Hematopoietic multipotent progenitor cell treated with erythropoietin and hydrocortisone succinate and interleukin-3 and kit ligand, for 6 days (in vitro differentiated cells): ENCODE results near the gene CAPN9.
"Not testable (repeated sequence)": the region's sequence is repeated elsewhere in the genome, so short reads cannot be mapped to it uniquely, and the experiment has no call there.

ENCODE experiments used
- DNase-seq: peaks from one replicate; pipeline ENCODE4 v3.0.0-alpha.2; 2015

The CAPN9 gene

GRCh38 chr1:230826166-230826875 lies 79.1 kb downstream of the CAPN9 start:
- DNase-seq: no peak

- DNase-seq: no peak
Measured at GRCh38 chr1:230827081-230827681, 80.0 kb downstream of the CAPN9 start.

GRCh38 chr1:230827801-230828200 lies 80.6 kb downstream of the CAPN9 start:
- no peak for DNase-seq

- no peak for DNase-seq
Measured at GRCh38 chr1:230828421-230828820, 81.2 kb downstream of the CAPN9 start.

GRCh38 chr1:230831771-230832170 lies 84.6 kb downstream of the CAPN9 start:
- no peak for DNase-seq

- DNase-seq: no peak
Measured at GRCh38 chr1:230832476-230832875, 85.3 kb downstream of the CAPN9 start.

- DNase-seq: no peak
Measured at GRCh38 chr1:230833511-230833910, 86.3 kb downstream of the CAPN9 start.

GRCh38 chr1:230834292-230834691 lies 87.1 kb downstream of the CAPN9 start:
- DNase-seq: no peak

GRCh38 chr1:230836347-230836746 lies 89.2 kb downstream of the CAPN9 start:
- no peak for DNase-seq

- DNase-seq: no peak
Measured at GRCh38 chr1:230836793-230837192, 89.6 kb downstream of the CAPN9 start.

GRCh38 chr1:230839173-230839572 lies 92.0 kb downstream of the CAPN9 start:
- no peak for DNase-seq

GRCh38 chr1:230842801-230843200 lies 95.6 kb downstream of the CAPN9 start:
- no peak for DNase-seq

- DNase-seq: no peak
Measured at GRCh38 chr1:230843503-230844309, 96.5 kb downstream of the CAPN9 start.

GRCh38 chr1:230844561-230844960 lies 97.4 kb downstream of the CAPN9 start:
- DNase-seq: no peak

- DNase-seq: not testable (repeated sequence)
Measured at GRCh38 chr1:230845184-230845583, 98.0 kb downstream of the CAPN9 start.

GRCh38 chr1:230848235-230848634 lies 101.0 kb downstream of the CAPN9 start:
- DNase-seq: no peak

GRCh38 chr1:230849451-230850224 lies 102.5 kb downstream of the CAPN9 start:
- no peak for DNase-seq

GRCh38 chr1:230850547-230850946 lies 103.4 kb downstream of the CAPN9 start:
- no peak for DNase-seq

GRCh38 chr1:230851291-230851691 lies 104.1 kb downstream of the CAPN9 start:
- DNase-seq: no peak
